ENCODE results near the gene TAAR2.
A peak's percentile ranks its signal among the peaks of the same experiment; 100 is the strongest.

The TAAR2 gene

GRCh38 chr6:132624175-132624574 lies at the start of gene TAAR2:
Gene TAAR2 (minus strand): TSS chr6:132624275. CDS start chr6:132624275, 0 bp downstream.
- Mint-ChIP-seq H3K9me3 (peaks cover 2% of the 10 kb centered on the region), H3K36me3 (no peaks in the 10 kb centered on the region), H3K4me3 (no peak within 1 kb of the TSS), H3K27ac (no peak within 1 kb of the TSS), H3K4me1 (no peaks in the 10 kb centered on the region), H3K27me3 (peaks cover 10% of the 10 kb centered on the region)
- DNase-seq (ENCODE audit: low spot score in 2 of 2) (no peak), ATAC-seq (ENCODE audit: low read depth) (no peak)

GRCh38 chr6:132673376-132674094 lies 49.5 kb upstream of the TAAR2 start:
- DNase-seq (ENCODE audit: low spot score in 2 of 2) (no peak), ATAC-seq (ENCODE audit: low read depth) (no peak)
- H3K4me1 Mint-ChIP-seq, result peaks cover 5% of the 10 kb centered on the region
- H3K4me3 Mint-ChIP-seq, result no peak overlapping the region
- H3K27ac Mint-ChIP-seq, result no peak overlapping the region
- no peaks in the 10 kb centered on the region for H3K9me3 Mint-ChIP-seq
- H3K36me3 Mint-ChIP-seq, result no peaks in the 10 kb centered on the region
- peaks cover 5% of the 10 kb centered on the region for H3K27me3 Mint-ChIP-seq

GRCh38 chr6:132671295-132671694 lies 47.2 kb upstream of the TAAR2 start:
- H3K27me3 Mint-ChIP-seq, result peaks cover 1% of the 10 kb centered on the region
- ATAC-seq (ENCODE audit: low read depth) (no peak), DNase-seq (ENCODE audit: low spot score in 2 of 2) (no peak)
- no peak overlapping the region for H3K4me3 Mint-ChIP-seq
- H3K27ac Mint-ChIP-seq, result no peak overlapping the region
- H3K9me3 Mint-ChIP-seq, result no peaks in the 10 kb centered on the region
- peaks cover 5% of the 10 kb centered on the region for H3K4me1 Mint-ChIP-seq
- no peaks in the 10 kb centered on the region for H3K36me3 Mint-ChIP-seq

- H3K27me3 Mint-ChIP-seq, result peaks cover 1% of the 10 kb centered on the region
- ATAC-seq (ENCODE audit: low read depth) (peak; percentile 65), DNase-seq (ENCODE audit: low spot score in 2 of 2) (peak; percentile 13 to 36)
- H3K36me3 Mint-ChIP-seq, result no peaks in the 10 kb centered on the region
- no peak overlapping the region for H3K27ac Mint-ChIP-seq
- peak overlapping the region; percentile 16 for H3K4me3 Mint-ChIP-seq
- peaks cover 8% of the 10 kb centered on the region for H3K4me1 Mint-ChIP-seq
- no peaks in the 10 kb centered on the region for H3K9me3 Mint-ChIP-seq
These were observed 45.7 kb upstream of the TAAR2 start for GRCh38 chr6:132669690-132670291.

DNA sequence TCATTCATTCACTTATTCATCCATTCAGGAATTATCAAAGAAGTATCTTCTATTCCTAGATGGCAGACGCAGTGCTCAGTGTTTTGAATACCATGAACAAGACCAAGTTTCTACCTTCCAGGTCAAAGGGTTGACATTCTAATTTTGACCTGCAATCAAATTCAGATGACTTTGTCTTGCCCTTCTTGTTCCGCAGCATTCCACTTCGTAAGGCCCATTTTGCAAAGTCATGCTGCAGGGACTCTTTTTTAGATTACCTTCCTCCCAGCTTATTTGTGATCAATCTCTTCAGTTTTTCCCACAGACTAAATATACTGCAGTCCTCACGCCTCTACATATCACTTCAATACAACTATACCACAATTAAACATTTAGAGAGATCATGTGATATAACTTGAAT lies 42.0 kb upstream of the TAAR2 start:
- H3K27me3 Mint-ChIP-seq, result no peaks in the 10 kb centered on the region
- no peaks in the 10 kb centered on the region for H3K36me3 Mint-ChIP-seq
- DNase-seq (ENCODE audit: low spot score in 2 of 2) (no peak), ATAC-seq (ENCODE audit: low read depth) (no peak)
- peaks cover 8% of the 10 kb centered on the region for H3K4me1 Mint-ChIP-seq
- no peak overlapping the region for H3K4me3 Mint-ChIP-seq
- H3K9me3 Mint-ChIP-seq, result no peaks in the 10 kb centered on the region
- H3K27ac Mint-ChIP-seq, result no peak overlapping the region

DNA sequence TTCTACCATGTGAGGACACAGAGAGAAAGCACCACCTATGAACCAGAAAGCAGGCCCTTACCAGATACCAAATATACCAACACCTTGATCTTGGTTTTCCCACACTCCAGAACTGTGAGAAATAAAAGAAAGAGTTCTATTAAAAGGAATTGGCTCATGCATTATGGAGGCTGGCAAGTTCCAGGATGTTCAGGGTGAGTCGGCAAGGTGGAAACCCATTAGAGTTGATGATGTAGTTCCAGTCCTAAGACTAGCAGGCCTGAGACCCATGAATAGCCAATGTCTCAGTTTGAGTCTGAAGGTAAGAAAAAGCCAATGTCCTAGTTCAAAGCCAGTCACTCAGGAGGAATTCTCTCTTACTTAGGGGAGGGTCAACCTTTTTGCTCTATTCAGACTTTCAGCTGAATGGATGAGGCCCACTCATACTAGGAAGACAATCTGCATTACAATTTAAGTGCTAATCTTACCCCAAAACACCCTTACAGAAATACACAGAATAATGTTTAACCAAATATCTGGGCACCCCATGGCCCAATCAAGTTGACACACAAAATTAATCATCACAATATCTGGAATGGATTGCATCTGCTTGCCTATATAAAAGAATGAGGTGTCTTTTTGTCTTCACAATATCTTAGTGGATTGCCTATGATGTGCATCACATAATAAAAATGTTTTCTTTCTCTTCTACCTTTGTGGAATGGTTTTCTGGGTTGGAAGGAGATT lies 40.4 kb upstream of the TAAR2 start:
- Mint-ChIP-seq H3K27ac (no peak overlapping the region), H3K4me1 (peaks cover 3% of the 10 kb centered on the region), H3K27me3 (no peaks in the 10 kb centered on the region), H3K36me3 (no peaks in the 10 kb centered on the region), H3K9me3 (no peaks in the 10 kb centered on the region), H3K4me3 (no peak overlapping the region)
- DNase-seq (ENCODE audit: low spot score in 2 of 2) (no peak), ATAC-seq (ENCODE audit: low read depth) (no peak)

DNA sequence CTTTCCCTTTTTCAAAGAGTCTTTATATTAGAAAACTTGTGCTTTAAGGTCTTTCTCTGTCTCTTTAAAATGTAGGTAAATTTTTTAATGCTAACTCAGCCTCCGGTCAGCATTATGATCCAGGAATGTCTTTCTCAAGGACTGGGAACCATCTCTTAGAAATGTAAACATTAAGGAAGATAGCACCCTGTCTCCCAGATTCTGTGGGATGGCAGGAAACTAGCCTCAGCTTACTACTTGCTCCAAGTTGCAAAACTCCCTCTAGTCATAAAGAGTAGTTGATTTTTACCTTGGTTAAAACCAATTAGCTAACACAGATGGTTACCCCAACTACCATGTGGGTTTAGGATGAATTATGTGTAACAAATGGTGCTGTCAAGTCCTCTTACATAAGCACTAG lies 39.6 kb upstream of the TAAR2 start:
- no peak overlapping the region for H3K27ac Mint-ChIP-seq

GRCh38 chr6:132661906-132662305 lies 37.8 kb upstream of the TAAR2 start:
- H3K4me1 Mint-ChIP-seq, result peaks cover 3% of the 10 kb centered on the region
- DNase-seq (ENCODE audit: low spot score in 2 of 2), result no peak
- no peak overlapping the region for H3K27ac Mint-ChIP-seq
- no peak for ATAC-seq (ENCODE audit: low read depth)
- no peaks in the 10 kb centered on the region for H3K36me3 Mint-ChIP-seq
- H3K9me3 Mint-ChIP-seq, result no peaks in the 10 kb centered on the region
- no peak overlapping the region for H3K4me3 Mint-ChIP-seq
- no peaks in the 10 kb centered on the region for H3K27me3 Mint-ChIP-seq

More for the DNA sequence above, 39.6 kb upstream of the TAAR2 start:
- Mint-ChIP-seq H3K4me3 (no peak overlapping the region), H3K36me3 (no peaks in the 10 kb centered on the region), H3K4me1 (peaks cover 3% of the 10 kb centered on the region), H3K27me3 (no peaks in the 10 kb centered on the region), H3K9me3 (no peaks in the 10 kb centered on the region)
- no peak for ATAC-seq (ENCODE audit: low read depth)
- DNase-seq (ENCODE audit: low spot score in 2 of 2), result no peak

DNA sequence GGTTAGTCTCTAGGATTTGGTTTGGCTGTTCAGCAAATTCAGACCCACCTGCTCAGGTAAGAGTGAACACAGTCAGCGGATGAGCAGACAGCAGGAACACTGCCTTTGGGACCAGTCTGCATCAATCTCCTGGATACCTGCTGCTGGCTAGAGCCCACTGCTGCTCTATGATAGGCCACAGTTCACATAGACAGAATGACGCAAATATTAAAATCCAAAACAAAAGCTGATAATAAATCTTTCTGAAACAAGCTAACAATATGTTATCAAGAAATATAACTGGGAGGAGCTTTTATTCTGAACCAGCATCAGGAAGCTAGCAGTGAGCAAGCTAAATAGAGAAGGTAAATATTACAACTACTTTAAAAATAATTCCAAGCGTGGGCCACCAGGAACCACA lies 35.0 kb upstream of the TAAR2 start, which contains the start of gene TAAR1:
TSS of gene TAAR1 (minus strand) at position 101 of the 400 bp plus-strand sequence. CDS start 13,179 bp downstream, outside the sequence.
- no peak for DNase-seq (ENCODE audit: low spot score in 2 of 2)
- no peak for ATAC-seq (ENCODE audit: low read depth)
- Mint-ChIP-seq H3K27me3 (no peaks in the 10 kb centered on the region), H3K4me3 (no peak within 1 kb of the TSS), H3K36me3 (no peaks in the 10 kb centered on the region), H3K4me1 (no peaks in the 10 kb centered on the region), H3K9me3 (no peaks in the 10 kb centered on the region), H3K27ac (no peak within 1 kb of the TSS)

- DNase-seq (ENCODE audit: low spot score in 2 of 2), result no peak
- ATAC-seq (ENCODE audit: low read depth), result peak; percentile 44
- no peak overlapping the region for H3K4me3 Mint-ChIP-seq
- H3K9me3 Mint-ChIP-seq, result no peaks in the 10 kb centered on the region
- H3K27me3 Mint-ChIP-seq, result no peaks in the 10 kb centered on the region
- H3K36me3 Mint-ChIP-seq, result no peaks in the 10 kb centered on the region
- H3K27ac Mint-ChIP-seq, result no peak overlapping the region
- H3K4me1 Mint-ChIP-seq, result peaks cover 3% of the 10 kb centered on the region
These were observed 27.0 kb upstream of the TAAR2 start for GRCh38 chr6:132651062-132651461.

DNA sequence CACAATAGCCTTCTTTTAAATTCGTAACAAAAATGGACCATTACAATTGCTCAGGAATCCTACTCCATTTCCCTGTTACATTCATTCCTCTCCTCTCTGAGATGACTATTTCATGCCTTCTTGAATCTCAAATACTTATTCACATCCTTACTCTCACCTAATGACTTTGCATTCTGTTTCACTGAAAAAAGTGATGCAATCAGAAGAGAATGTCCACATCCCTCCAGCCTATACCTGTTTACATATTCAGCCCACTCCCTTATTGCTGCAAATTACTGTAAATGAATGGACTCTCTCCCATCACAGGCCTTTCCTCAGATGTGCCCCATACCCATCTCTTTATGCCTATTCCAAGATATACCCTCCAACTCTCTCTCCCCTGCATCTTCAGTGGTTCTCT lies 26.4 kb upstream of the TAAR2 start:
- Mint-ChIP-seq H3K4me1 (peaks cover 3% of the 10 kb centered on the region), H3K4me3 (no peak overlapping the region), H3K27me3 (no peaks in the 10 kb centered on the region), H3K36me3 (no peaks in the 10 kb centered on the region), H3K9me3 (no peaks in the 10 kb centered on the region), H3K27ac (no peak overlapping the region)
- DNase-seq (ENCODE audit: low spot score in 2 of 2), result no peak
- ATAC-seq (ENCODE audit: low read depth), result no peak

- Mint-ChIP-seq H3K4me3 (no peak overlapping the region), H3K27ac (no peak overlapping the region), H3K27me3 (no peaks in the 10 kb centered on the region), H3K9me3 (no peaks in the 10 kb centered on the region), H3K4me1 (peaks cover 4% of the 10 kb centered on the region), H3K36me3 (no peaks in the 10 kb centered on the region)
- ATAC-seq (ENCODE audit: low read depth) (no peak), DNase-seq (ENCODE audit: low spot score in 2 of 2) (no peak)
These were observed 24.8 kb upstream of the TAAR2 start for GRCh38 chr6:132648828-132649227.

DNA sequence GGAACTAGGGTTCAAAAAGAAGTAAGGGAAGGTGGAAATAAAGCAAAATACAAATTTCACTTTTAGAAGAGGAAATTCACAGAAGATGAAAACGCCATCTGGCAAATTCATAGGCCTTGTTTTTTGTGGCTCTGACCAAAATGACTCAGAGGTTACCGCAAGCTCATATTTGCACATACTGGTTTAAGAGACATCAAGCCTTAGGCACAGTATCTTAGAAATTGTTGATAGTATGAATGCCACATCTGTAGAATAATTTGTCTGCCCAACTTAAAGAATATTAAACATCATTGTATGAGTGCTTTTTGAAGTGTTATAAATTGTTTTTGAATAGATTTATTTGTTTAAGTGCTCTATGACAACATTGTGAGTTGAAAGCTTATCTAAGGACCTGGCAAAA lies 24.3 kb upstream of the TAAR2 start:
- no peaks in the 10 kb centered on the region for H3K9me3 Mint-ChIP-seq
- no peak overlapping the region for H3K27ac Mint-ChIP-seq
- no peak for DNase-seq (ENCODE audit: low spot score in 2 of 2)
- H3K4me1 Mint-ChIP-seq, result peaks cover 8% of the 10 kb centered on the region
- H3K27me3 Mint-ChIP-seq, result no peaks in the 10 kb centered on the region
- H3K36me3 Mint-ChIP-seq, result no peaks in the 10 kb centered on the region
- ATAC-seq (ENCODE audit: low read depth), result no peak
- no peak overlapping the region for H3K4me3 Mint-ChIP-seq

GRCh38 chr6:132643547-132643946 lies 19.5 kb upstream of the TAAR2 start:
- peaks cover 18% of the 10 kb centered on the region for H3K4me1 Mint-ChIP-seq
- no peak for DNase-seq (ENCODE audit: low spot score in 2 of 2)
- H3K4me3 Mint-ChIP-seq, result no peak overlapping the region
- H3K9me3 Mint-ChIP-seq, result no peaks in the 10 kb centered on the region
- no peak overlapping the region for H3K27ac Mint-ChIP-seq
- H3K27me3 Mint-ChIP-seq, result no peaks in the 10 kb centered on the region
- peak; percentile 37 for ATAC-seq (ENCODE audit: low read depth)
- H3K36me3 Mint-ChIP-seq, result no peaks in the 10 kb centered on the region
